Bronchus fibroblast of lung (primary cell): ENCODE data around the gene KRTAP19-6. TPM values are rescaled to one million over a fixed set of nuclear protein-coding genes. Genes with fewer than 3 reads are reported as not detected.

Experiments used
- total RNA-seq: library from RNA; depleted of rRNA; stranded (reverse); fragments of >200 nt; gene quantifications from 2 replicates; pipeline ENCODE4 v1.2.3, GENCODE V29; 2015

KRTAP19-6 gene, protein sequence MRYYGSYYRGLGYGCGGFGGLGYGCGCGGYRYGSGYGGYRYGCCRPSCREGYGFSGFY
- not detected in 2 replicates for total RNA-seq

DNA sequence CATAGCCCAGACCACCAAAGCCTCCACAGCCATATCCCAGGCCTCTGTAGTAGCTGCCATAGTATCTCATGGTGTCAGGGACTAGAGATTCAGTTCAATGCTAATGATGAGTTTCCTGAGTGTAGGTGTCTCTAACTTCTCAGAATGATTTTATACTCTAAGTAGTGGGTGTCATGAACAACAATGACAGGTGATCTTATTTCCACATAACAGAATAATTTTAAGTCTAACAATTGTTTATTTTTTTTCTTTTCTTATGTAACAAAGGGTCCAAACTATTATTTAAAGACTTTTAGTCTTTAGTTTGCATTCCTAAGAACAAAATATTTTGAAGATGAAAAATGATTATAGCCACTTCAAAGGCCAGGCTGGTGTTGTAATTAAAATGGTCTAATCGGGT is at the start of gene KRTAP19-6:
Gene KRTAP19-6 (minus strand): TSS at position 101 of the 400 bp plus-strand sequence. CDS start 31 bp downstream, at position 70.

DNA sequence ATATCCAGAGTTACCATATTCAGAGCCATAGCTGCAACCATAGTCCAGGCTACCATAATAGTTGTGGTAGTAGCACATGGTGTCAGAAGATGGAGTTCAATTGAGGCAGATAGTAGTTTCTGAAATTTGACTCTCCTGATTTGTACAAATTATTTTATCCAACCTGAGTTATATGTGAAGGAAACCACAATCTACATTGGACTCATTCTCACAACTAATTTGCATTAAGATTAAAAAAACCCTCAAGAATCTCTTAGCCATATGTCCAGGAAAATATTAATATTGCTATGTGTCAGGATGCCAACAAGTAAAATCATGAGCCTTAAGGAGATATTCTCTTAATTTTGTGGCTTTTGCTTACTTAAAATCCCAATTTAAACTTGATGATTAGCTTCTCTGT is 48.6 kb upstream of the KRTAP19-6 start, which contains the start of gene KRTAP22-2:
Gene KRTAP22-2 (minus strand): TSS at position 101 of the 400 bp plus-strand sequence.

DNA sequence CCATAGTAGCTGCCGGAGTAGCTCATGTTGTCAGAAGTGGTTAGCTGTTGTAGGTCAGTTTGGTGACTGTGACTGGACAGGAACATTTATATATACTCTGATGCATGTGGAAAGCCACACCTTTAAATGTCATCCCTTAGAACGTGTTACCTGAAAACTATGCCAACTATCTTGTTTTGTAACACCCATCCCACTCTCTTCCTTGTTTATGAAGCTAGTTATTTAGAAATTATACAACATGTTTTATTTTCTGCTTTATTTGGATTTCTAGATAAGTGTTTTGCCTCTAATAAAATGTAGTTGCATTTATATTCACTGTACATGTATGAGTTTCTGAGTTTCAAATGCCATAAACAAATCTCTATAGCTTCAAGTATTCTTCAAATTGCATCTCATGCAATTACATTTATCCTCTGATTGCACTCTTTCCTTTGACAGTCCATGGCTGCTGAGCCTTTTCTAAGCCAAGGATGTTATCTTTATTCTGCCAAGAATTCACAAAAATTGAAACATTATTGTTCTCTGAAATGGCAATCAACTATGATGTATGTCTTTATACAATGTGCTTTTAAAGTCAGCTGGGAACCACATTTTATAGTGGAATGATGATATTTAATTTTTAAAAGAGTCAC is 19.7 kb upstream of the KRTAP19-6 start, which contains the start of gene KRTAP19-7:
Gene KRTAP19-7 (minus strand): TSS at position 51 of the 632 bp plus-strand sequence. CDS start 25 bp downstream, at position 26.

DNA sequence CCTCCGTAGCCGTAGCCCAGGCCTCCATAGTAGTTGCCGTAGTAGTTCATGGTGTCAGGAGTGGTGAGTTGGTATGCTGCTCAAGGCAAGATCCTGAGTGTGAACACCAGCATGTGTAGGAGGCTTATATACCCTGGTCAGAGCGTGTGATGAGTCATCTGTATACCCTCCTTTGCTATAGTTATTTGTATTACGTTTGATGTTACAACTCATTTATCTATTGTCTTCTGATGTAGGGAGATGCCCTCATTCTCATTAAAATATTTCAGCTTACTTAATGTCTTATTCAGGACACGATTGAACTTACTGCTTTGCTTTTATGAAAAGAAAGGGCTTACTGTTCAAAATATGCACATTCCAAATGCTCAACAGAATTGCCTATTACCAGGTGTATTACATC is 39.6 kb downstream of the KRTAP19-6 start, which contains the start of gene KRTAP19-5:
Gene KRTAP19-5 (minus strand): TSS at position 101 of the 400 bp plus-strand sequence. CDS start 51 bp downstream, at position 50.

DNA sequence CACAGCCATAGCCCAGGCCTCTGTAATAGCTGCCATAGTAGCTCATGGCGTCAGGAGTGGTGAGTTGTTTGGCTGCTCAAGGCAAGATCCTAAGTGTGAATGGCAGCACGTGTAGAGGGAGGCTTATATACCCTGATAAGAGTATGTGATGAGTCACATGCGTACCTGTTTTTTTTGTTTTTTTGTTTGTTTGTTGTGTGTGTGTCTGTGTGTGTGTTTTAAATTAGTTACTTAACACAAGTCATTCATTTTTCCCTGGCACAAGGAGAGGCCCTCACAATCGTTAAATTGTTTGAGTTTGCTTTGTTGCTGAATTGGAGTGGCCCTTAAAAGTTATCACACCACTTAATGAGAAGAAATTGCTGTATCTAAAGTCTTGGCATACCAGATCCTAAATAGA is 44.6 kb downstream of the KRTAP19-6 start, which contains the start of gene KRTAP19-4:
Gene KRTAP19-4 (minus strand): TSS at position 101 of the 400 bp plus-strand sequence. CDS start 55 bp downstream, at position 46.

DNA sequence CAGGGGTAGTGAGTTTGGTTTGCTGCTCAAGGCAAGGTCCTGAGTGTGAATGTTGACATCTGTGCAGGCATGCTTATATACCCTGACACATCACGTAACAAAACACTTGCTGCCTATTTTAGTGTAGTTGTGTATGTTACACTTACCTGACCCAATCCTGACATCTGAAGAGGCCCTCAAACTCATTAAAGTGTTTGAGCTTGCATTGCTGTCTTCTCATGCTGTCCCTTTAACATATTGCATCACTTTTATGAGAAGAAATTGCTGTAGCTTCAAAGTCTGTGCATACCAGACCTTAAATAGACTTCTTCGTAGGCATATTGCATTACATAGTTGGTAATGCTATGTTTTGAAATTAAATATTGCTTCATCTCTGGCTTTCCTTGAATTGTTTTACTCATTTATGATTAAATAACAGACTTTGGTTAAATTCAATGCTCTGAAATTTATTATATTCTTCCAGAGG is 49.7 kb downstream of the KRTAP19-6 start, which contains the start of gene KRTAP19-3:
Gene KRTAP19-3 (minus strand): TSS at position 51 of the 466 bp plus-strand sequence. CDS start 56 bp downstream, outside the sequence.

Other genes with a start within 250 kb of the KRTAP19-6 start
- not detected in 2 replicates for gene KRTAP26-1, start 221.5 kb downstream of the KRTAP19-6 start, total RNA-seq
- gene KRTAP27-1, start 204.2 kb downstream of the KRTAP19-6 start, total RNA-seq = not detected in 2 replicates
- gene KRTAP23-1, start 193.3 kb downstream of the KRTAP19-6 start, total RNA-seq = not detected in 2 replicates
- not detected in 2 replicates for gene KRTAP13-2, start 169.6 kb downstream of the KRTAP19-6 start, total RNA-seq
- not detected in 2 replicates for gene KRTAP13-1, start 145.8 kb downstream of the KRTAP19-6 start, total RNA-seq
- gene KRTAP13-3, start 115.9 kb downstream of the KRTAP19-6 start, total RNA-seq = not detected in 2 replicates
- gene KRTAP13-4, start 111.6 kb downstream of the KRTAP19-6 start, total RNA-seq = not detected in 2 replicates
- not detected in 2 replicates for gene KRTAP15-1, start 101.6 kb downstream of the KRTAP19-6 start, total RNA-seq
- gene KRTAP19-1, start 61.5 kb downstream of the KRTAP19-6 start, total RNA-seq = not detected in 2 replicates
- gene KRTAP19-2, start 54.4 kb downstream of the KRTAP19-6 start, total RNA-seq = not detected in 2 replicates
- gene KRTAP19-3, start 49.9 kb downstream of the KRTAP19-6 start, total RNA-seq = not detected in 2 replicates
- not detected in 2 replicates for gene KRTAP19-4, start 44.7 kb downstream of the KRTAP19-6 start, total RNA-seq
- not detected in 2 replicates for gene KRTAP19-5, start 39.7 kb downstream of the KRTAP19-6 start, total RNA-seq
- gene KRTAP19-7, start 19.4 kb upstream of the KRTAP19-6 start, total RNA-seq = not detected in 2 replicates
- not detected in 2 replicates for gene KRTAP22-2, start 48.5 kb upstream of the KRTAP19-6 start, total RNA-seq
- gene KRTAP6-3, start 50.6 kb upstream of the KRTAP19-6 start, total RNA-seq = not detected in 2 replicates
- gene KRTAP6-2, start 57.0 kb upstream of the KRTAP19-6 start, total RNA-seq = not detected in 2 replicates
- gene KRTAP22-1, start 59.2 kb upstream of the KRTAP19-6 start, total RNA-seq = not detected in 2 replicates
- gene KRTAP6-1, start 72.1 kb upstream of the KRTAP19-6 start, total RNA-seq = not detected in 2 replicates
- not detected in 2 replicates for gene KRTAP20-1, start 74.6 kb upstream of the KRTAP19-6 start, total RNA-seq
- gene KRTAP20-4, start 78.8 kb upstream of the KRTAP19-6 start, total RNA-seq = not detected in 2 replicates
- gene KRTAP20-2, start 93.3 kb upstream of the KRTAP19-6 start, total RNA-seq = not detected in 2 replicates
- gene KRTAP20-3, start 101.0 kb upstream of the KRTAP19-6 start, total RNA-seq = not detected in 2 replicates
- not detected in 2 replicates for gene KRTAP21-3, start 176.9 kb upstream of the KRTAP19-6 start, total RNA-seq
- gene KRTAP21-2, start 205.4 kb upstream of the KRTAP19-6 start, total RNA-seq = not detected in 2 replicates
- not detected in 2 replicates for gene KRTAP21-1, start 213.6 kb upstream of the KRTAP19-6 start, total RNA-seq